Activated naive CD8-positive, alpha-beta T cell treated with anti-CD3 and anti-CD28 coated beads, Interleukin-2, amount 50 U/mL, for 16 hours (primary cell): ENCODE measurements around the gene RPP38.

ENCODE experiments used
- DNase-seq: peaks from one replicate; pipeline ENCODE4 v3.0.0-alpha.2; 2020; ENCODE audit warnings: low read depth, low spot score

Gene RPP38

DNA sequence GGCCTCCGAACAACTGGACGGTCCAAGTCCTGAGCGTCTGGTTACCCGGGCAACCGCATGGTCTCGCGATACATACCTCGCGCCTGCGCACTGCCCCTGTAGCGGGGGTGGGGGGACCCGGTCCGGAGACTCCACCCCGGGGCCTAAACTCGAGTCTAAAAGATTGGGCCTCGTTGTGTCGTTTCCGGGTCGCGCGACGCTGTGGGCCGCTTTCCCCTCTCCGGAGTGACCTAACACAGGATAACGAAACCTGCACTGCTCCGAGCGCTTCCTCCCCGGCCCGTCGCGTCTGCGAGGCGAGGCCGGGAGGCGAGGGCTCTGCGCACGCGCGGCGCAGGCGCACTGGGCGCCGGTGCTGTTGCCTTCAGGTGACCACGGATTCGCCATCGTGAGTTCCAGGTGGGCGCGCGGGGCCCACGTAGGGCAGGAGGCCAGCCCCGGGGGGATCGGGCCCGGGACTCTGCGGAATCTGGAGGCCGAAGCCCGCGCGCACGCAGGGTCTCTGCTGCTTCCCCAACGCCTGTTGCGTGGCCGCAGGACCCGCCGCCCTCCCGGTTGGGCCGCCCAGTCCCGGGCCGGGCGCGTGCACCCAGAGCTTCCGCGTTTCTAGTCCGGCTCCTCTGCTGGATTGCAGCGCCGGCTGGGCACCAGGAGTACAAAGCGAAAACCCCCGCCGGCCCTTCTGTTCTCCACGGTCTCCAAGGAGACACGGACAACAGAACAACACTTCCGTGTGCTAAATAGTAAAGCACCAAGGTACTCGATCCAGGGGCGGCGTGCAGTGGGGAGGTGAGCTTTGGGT is at the start of gene RPP38:
RPP38 (plus strand) TSS at position 345 of the 802 bp plus-strand sequence. CDS start 5,960 bp downstream, outside the sequence.
- peak; percentile 92 for DNase-seq

- no peak for DNase-seq
These were observed 47.6 kb upstream of the RPP38 start for GRCh38 chr10:15049533-15049932.

GRCh38 chr10:15052121-15052520 is 45.0 kb upstream of the RPP38 start:
- no peak for DNase-seq

- no peak for DNase-seq
These were observed 44.1 kb upstream of the RPP38 start for GRCh38 chr10:15053061-15053460.

- DNase-seq: no peak
These were observed 38.5 kb upstream of the RPP38 start for GRCh38 chr10:15058689-15059088.

DNA sequence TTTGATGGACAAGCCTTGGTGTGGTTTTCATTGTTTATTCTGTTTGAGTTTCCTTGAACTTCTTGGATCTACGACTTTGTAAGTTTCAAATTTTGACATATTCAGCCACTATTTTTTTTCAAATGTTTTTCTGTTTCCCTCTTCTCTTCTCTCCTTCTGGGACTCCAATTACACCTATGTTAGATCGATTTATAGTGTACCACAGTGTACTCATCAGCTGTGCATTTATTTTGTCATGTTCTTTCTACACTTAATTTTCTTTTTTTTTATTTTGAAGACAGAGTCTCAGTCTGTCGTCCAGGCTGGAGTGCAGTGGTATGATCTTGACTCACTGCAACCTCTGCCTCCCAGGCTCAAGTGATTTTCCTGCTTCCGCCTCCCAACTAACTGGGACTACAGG is 37.2 kb upstream of the RPP38 start:
- no peak for DNase-seq

GRCh38 chr10:15060638-15061037 is 36.5 kb upstream of the RPP38 start:
- no peak for DNase-seq

DNA sequence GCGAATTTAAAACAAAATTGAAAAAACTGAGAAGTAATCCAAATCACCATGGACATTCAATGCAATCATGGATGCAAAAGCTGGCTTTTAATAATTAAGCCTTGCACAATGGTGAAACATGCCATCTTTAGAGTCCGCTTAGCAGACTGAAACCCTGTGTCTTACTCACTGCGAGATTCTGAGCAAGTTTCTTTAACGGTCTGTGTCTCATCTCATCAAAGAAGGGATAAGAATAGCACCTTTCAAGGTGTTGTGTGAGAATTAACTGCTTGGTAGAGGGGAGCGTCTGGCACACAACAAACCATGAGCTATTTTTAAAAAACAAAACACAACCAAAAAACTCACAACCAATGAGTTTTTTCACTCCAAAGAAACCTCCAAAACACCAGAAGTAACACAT is 30.0 kb upstream of the RPP38 start:
- no peak for DNase-seq

GRCh38 chr10:15068802-15069201 is 28.4 kb upstream of the RPP38 start:
- no peak for DNase-seq

- DNase-seq: no peak
These were observed 27.9 kb upstream of the RPP38 start for GRCh38 chr10:15069230-15069629.

- no peak for DNase-seq
These were observed 24.8 kb upstream of the RPP38 start for GRCh38 chr10:15072358-15072757.

DNA sequence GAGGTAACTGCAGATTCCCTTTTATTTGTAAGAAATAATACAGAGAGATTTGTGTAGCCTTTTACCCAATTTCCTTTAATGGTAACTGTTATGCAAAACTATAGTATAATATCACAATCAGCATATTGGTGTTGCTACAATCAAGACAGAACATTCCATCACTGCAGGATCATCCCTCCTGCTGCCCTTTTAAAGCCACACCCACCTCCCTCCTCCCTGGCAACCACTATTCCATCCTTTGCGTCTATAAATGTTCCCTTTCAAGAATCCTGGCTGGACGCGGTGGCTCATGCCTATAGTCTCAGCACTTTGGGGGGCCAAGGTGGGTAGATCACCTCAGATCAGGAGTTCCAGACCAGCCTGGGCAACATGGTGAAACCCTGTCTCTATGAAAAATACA is 21.7 kb upstream of the RPP38 start:
- DNase-seq: no peak

GRCh38 chr10:15083674-15084501 is 13.3 kb upstream of the RPP38 start:
- DNase-seq: no peak

- no peak for DNase-seq
These were observed 12.6 kb upstream of the RPP38 start for GRCh38 chr10:15084502-15084922.

- peak; percentile 54 for DNase-seq
These were observed 8.5 kb upstream of the RPP38 start, which contains the start of gene ACBD7 for GRCh38 chr10:15088428-15089261. Gene ACBD7 (minus strand): TSS chr10:15088776. CDS start chr10:15088728, 48 bp downstream.

GRCh38 chr10:15091418-15091817 is 5.7 kb upstream of the RPP38 start:
- DNase-seq: no peak

DNA sequence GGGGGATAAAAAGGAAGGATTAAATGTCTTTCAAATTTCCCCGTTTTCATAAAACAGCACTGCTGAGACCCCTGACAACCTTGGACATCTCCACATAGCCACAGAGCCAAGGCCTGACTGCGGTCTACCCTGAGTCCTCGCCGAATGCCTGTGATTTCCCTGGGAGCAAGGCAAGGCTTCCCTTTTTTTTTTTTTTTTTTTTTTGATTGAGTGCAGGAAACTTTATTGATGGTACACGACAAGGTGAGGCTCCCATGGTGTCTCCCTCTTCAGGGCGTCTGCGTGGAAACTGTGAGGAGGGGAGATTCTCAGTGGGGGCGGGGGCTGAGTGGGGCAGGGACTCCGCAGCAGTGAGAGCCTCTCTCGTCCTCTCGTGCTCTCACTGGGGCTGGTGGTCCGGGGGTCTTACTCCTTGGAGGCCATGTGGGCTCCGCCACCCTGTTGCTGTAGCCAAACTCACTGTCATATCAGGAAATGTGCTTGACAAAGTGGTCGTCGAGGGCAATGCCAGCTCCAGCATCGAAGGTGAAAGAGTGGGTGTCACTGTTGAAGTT is 4.2 kb upstream of the RPP38 start:
- no peak for DNase-seq

DNA sequence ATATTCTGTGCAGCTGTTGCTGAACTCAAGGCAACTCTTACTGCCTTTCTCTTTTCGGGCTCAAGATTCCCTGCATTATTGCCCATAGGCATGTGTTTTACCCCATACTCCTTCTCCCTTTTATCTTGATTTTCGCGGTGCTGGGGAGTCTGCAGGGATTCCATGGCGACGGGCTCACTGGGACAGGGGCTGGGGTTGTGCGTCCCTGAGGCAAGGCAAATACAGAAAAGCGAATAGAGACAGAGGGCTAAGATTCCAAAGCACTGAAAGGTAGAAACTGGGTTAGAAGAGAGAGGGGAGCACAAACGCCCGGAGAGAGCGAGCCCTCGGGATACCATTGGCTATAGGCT is 519 bp upstream of the RPP38 start:
- no peak for DNase-seq

- DNase-seq: no peak
These were observed 2.7 kb downstream of the RPP38 start for GRCh38 chr10:15099886-15100285.

DNA sequence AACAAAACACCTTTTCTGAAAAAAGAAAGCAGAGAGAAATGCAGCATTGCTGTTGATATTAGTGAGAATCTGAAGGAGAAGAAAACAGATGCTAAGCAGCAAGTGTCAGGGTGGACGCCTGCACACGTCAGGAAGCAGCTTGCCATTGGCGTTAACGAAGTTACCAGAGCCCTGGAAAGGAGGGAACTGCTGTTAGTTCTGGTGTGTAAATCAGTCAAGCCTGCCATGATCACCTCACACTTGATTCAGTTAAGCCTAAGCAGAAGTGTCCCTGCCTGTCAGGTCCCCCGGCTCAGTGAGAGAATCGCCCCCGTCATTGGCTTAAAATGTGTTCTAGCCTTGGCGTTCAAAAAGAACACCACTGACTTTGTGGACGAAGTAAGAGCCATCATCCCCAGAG is 6.4 kb downstream of the RPP38 start:
- no peak for DNase-seq

GRCh38 chr10:15106352-15107013 is 9.3 kb downstream of the RPP38 start:
- peak; percentile 35 for DNase-seq
